LHCN-M2 (cell line): ENCODE data around the gene NUP93. TPM values are rescaled to one million over a fixed set of nuclear protein-coding genes. Genes with fewer than 3 reads are reported as not detected.
A peak's percentile ranks its signal among the peaks of the same experiment; 100 is the strongest.
"Not testable (repeated sequence)": the region's sequence is repeated elsewhere in the genome, so short reads cannot be mapped to it uniquely, and the experiment has no call there.

Experiments
- DNase-seq: peaks from one replicate; pipeline ENCODE4 v3.0.0-alpha.2; 2012; ENCODE audit warnings: low read depth
- total RNA-seq: library from RNA; depleted of rRNA; stranded (reverse); fragments of >200 nt; gene quantifications from 2 replicates; pipeline ENCODE4 v1.2.3, GENCODE V29; 2014

Gene NUP93
- total RNA-seq, 1 experiment from 2014 or later, result 81.9 TPM

DNA sequence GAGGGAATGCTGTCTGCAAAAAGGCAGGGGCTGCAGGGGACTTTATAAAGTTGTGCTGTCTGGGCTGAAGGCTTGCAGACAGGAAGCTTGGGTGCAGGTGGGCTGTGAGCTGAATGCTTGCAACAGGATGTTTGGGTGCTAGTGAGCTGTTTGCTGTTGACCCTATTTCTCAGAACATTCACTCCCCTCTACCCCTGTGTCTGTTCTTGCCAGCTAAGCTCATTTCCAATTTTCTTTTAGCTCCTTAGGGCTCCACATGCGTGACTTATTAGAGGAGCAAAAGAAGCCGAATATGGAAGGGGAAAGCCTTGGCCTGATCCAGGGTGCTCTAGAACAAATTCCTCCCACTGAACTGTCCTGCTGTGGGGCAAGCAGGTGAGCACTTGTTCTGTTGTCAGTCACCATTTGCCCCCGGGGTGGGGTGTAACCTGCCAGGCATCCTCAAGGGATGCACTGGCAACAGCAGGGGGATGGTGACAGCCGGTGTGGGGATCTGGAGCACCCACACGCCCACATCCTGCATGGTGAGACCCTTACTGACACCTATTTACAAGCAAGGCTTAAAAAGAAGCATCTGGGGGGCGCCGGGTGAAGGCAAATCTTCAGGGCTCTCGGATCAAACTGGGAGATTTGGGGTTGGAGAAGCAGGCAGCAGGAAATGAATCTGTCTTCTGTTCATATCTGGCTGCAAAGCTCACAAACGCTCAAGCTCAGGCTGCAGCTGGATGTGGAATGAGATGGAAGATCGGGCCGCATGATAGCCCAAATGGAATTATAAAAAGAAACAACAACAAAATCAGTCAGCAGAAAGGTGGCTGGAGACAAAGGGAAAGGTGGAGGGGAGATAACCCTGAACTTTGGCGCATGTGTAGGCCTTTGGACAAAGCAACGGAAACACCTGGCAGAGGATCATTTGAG is 21.1 kb upstream of the NUP93 start:
- DNase-seq, result no peak

DNA sequence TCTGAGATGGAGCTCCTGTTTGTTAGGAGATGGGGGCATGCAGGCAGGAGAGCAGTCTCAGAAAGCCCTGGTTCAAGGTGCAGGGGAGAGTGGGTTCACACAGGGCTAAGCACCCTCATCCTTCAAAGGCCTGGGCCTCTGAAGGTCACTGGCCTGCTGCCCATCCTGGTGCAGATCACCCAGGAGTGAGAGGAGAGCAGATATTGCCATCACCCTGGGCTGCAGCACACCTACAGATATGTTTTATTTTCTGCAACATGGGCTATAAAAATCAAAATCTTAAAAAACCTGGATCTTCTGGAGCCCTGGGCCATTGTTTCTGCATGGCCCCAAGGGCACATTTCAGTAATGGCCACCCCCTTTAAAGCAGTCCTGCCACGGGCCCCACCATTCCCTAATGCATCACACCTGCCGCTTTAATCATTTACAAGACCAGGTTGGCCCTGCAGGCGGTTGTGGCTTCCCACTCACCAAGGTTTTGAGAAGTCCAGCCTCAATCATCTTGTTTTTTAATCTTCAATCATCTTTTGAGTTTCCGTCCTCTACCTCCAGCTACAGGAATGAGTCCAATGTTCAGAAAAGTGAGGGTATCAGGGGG is 20.4 kb upstream of the NUP93 start:
- no peak for DNase-seq

DNA sequence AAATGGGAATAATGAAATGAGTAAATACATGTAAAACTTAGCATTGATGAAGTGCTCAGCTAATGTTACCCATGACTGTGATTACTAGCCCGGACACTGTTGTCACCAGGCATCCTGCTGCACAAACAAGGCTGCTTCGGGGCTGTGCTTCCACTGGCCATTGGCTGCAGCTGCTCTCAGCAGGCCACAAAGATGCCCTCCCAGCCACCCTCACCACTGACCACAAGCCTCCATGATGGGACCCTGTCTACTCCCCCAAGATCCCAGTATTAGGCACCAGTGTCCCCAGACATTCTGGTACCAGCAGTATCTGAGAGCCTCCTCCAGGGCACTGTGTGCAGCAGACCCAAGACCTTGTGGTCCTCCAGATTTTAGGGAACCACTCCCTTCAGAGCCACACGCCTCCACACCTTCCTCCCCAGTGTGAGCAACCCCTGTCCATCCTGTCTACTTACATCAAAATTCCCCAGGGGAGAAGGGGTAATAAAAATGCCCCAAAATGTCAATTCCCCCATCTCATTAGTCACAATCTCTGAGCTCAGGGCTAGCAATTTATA is 19.7 kb upstream of the NUP93 start:
- no peak for DNase-seq

DNA sequence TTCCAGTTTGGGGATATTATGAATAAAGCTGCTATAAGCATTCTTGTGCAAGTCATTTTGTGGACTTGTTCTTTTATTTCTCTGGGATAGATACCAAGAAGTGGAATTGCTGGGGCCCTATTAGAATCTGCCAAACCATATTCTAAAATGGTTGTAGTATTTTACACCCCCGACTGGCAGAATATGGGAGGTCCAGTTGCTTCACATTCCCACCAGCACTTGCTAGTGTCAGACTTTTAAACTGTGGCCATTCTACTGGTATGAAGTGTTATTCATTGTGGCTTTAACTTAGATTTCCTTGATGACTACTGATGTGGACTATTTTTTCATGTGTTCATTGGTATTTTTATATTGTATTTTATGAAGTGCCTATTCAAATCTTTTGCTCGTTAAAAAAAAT is 18.1 kb upstream of the NUP93 start:
- peak; percentile 8 for DNase-seq

DNA sequence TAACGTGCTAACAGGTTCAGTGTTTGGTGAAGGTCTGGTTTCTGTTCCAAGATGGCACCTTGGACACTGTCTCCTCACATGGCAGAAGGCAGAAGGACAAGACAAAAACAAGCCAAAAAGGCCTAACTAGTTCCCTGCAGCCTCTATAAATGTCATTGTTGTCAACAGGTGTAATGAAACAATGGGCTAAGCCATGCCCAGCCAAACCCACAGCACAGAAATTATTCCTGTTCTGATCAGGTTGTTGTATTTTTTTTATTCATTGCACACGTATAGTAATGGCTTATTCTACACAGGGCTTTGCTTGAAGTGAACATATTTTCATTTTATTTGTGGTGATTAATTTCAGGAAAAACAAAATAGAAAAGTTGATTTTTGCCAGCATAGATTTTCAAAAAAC is 16.1 kb upstream of the NUP93 start:
- no peak for DNase-seq

DNA sequence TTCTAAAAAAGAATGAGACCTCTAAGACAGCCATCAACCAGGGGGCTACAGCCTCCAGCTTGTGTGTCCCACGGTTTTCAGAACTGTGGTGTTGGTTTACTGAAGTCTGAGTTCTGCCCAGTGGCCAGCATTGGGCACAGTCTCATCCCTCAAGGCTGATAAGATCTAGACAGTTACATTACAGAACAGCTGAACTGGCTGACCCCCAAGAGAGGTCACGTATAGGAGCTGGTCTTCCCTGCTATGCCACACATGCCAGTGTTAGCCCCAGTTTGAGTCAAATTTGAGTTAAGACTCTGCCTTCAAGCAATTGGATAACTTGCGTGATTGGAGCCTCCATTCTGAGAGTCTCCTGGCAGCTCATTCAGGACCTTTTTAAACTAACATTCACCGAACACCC is 14.8 kb upstream of the NUP93 start:
- peak; percentile 48 for DNase-seq

DNA sequence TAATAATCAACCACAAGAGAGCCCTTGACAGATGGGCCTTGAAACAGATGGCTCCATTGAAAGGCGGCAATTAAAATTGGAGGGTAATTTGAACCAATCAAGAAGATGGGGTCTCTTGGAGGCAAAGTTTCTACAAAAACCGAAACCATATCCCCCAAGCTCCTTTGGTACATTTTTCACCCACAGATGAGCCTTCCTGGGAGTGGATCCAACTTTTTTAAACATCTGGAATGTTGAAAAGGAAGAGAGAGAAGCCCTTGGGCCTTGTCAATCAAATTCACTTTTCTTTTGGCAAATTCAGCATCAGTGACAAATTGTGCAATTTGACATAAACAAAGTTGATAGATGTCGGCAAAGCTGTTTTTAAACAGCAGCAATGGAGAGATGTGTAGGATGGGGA is 13.2 kb upstream of the NUP93 start:
- no peak for DNase-seq

DNA sequence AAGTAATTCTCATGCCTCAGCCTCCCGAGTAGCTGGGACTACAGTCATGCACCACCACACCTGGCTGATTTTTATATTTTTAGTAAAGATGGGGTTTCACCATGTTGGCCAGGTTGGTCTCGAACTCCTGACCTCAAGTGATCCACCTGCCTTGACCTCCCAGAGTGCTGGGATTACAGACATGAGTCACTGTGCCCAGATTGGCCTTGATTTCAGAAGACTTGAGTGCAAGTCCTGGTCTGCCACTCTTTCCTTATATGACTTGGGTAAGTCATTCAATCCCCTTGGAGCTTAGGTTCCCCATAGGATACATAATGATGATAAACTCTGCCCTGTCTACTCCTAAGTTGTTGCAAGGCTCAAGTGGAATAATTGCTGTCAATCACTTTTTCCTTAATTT is 12.4 kb upstream of the NUP93 start:
- DNase-seq, result not testable (repeated sequence)

DNA sequence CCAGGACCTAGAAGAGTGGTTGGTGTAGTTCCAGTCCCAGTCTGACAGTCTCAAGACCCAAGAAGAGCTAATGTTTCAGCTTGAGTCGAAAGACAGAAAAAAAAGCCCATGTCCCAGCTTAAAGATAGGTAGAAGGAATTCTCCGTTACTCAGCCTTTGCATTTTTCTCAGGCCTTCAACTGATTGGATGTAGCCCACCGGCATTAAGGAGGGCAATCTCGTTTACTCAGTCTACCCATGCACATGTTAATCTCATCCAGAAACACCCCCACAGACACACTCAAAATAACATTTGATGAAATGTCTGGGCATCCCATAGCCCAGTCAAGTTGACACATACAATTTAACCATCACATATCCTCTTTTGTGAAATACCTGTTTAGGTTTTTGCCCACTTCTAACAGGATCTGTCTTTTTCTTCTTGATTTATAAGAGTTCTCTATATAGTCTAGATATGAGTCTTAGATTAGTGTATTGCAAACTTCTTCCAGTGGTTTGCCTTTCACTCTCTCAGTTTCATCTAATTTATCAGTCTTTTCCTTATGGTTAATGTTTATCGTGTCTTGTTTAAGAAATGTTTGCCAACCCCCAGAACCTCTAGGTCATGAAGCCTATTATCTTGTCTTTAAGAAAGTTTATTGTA is 7.6 kb upstream of the NUP93 start:
- no peak for DNase-seq

DNA sequence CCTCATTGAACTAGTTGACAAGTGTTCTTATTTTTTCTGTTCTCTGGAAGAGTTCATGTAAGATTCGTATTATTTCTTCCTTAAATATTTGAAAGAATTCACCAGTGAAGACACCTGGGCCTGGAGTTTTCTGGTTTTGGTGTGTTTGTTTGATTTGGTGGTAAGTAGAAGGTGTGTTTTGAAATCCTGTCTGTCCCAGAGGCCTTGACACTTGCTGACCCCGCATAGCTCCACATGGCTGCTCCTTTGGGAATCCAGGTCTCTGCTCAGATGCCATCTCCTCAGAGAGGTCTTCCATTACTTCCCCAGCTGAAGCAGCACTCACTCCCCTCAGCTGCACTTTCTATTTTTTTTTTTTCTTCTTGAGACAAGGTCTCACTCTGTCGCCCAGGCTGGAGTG is 5.7 kb upstream of the NUP93 start:
- no peak for DNase-seq

DNA sequence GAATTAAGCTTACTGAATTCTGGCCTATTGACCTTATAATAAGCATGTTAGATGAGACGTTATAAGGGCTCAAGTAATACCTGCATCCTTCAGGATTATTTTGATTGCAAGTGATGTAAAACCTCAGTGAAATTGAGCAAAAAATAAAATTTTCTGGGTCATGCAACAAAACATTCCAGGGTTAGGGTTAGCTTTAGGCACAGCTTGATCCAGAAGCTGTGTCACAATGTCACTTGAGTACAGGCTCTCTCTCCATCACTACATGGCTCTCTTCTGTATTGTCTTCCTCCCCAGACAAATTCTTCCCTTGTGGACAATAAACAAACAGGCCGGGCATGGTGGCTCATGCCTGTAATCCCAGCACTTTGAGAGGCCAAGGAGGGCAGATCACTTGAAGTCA is 3.6 kb upstream of the NUP93 start:
- DNase-seq, result no peak

DNA sequence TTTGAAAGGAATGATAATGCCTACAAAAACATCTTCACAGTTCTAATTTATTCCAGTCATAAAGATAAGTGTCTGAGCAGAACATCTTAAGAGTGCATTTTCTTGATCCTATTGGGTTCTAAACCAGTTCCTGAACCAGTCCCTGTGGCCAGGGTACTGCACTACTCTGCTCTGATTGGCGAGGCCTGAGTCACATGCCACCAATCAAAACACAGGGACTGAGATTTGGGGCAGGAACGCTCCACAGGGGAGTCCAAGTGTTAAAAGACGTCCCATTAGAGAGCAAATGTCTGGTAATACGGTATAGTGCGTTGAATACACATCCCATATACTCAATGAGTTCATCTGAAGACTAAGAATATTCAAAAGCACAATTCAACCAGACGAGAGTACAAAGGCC is 3.0 kb upstream of the NUP93 start:
- DNase-seq, result no peak

DNA sequence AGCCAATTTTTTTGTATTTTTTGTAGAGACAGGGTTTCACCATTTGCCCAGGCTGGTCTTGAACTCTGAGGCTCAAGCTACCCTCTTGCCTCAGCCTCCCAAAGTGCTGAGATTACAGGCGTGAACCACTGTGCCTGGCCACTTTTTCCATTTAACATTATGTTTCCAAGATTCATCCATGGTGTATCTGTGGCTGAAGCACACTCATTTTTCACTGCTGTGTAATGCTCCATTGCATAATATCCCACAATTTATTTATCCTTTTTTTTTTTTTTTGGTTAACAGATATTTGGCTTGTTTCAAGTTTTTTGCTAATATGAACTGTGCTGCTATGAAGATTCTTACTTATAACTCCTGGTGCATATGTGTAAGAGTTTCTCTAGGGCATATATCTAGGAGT is 1.9 kb upstream of the NUP93 start:
- DNase-seq, result no peak

DNA sequence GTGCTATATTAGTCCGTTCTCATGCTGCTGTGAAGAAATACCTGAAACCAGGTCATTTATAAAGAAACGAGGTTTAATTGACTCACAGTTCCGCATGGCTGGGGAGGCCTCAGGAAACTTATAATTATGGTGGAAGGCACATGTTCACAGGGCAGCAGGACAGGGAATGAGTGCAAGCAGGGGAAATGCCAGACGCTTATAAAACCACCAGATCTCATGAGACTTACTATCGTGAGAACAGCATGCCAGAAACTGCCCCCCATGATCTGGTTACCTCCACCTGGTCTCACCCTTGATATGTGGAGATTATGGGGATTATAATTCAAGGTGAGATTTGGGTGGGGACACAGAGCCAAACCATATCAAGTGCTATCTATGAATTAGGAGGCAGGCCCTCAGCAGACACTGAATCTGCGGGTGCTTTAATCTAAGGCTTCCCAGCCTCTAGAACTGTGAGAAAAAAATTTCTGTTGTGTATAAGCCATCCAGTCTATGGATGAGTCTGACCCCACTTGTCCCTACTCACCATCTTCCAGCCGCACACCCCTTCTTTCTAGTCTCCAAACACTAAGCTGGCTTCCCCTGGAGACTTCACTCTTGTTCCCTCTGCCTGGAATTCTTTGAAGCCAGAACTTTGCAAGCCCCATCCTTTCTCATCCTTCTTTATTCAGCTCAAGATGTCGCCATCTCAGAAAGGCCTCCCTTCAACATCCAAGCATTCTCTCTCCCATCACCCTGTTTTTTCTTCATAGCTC is 772 bp upstream of the NUP93 start:
- DNase-seq, result no peak

DNA sequence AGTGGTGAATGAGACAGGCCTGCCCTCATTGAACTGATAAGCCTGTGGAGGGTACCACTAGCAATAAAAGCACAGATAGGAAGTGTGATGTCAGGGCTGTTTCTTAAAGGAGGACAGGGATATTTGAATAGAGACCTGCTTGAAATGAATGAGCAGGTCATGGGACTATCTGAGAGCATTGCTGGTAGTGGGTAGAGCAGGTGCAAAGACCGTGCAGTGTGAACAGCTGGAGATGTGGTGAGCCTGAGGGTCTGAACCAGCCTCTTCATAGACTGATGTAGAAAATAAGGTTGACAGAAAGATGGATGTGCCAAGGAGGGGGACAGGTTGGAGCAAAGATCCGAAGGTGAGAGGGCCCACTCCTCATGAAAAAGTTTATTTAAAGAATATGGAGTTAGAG is 2.4 kb downstream of the NUP93 start:
- no peak for DNase-seq

DNA sequence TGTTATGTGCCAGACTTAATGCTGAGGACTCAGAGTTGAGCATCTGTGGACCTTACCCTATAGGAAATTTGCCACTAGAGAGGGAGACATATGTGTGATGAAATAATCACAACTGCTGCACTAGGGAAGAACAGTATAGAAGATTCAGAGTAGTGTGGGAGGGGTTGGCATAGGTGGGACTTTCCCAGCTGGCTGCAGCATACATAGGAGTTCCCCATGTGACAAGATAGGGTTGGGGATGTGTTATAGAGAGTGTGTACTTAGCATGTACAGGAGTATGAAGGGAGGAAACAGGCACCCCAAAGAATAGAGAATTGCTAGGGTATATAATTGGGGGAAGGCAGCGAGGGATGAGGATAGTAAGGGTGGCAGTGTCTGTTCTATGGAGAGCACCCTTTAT is 2.9 kb downstream of the NUP93 start:
- DNase-seq, result no peak

DNA sequence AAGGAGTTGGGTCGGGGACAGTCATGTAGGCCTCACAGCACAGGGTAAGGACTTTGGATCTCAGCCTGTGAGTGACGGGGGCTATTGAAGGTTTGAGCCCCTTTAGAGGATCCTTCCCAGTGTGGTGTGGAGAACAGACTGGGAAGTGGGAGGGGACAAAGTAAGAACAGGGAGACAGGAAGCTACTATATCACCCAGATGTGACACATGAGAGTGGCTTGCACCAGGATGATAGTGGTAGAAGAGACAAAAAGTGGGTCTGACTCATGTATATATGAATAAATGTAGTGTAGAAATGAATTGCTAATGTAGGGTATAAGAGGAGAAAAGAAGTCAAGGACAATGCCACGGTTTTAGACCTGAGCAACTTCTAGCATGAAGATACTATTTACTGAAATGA is 4.5 kb downstream of the NUP93 start:
- no peak for DNase-seq

DNA sequence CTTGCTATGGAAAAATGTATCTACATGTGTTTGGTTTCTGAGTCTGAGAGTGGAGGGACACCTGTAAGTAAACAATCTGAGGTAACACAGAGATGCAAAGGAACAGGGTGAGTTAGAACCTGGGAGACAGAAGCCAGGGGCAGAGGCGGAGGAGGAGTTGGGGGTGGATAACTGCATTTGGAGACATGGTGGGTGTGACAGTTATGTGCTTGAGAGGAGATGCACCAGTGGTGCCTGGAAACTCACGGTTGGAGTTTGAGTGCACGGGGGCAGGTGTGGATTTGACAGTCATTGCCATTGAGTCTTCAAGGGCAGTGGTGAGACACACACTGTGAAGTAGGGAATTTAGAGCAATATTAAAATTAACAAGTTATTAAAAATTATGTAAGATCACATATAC is 6.5 kb downstream of the NUP93 start:
- DNase-seq, result no peak

DNA sequence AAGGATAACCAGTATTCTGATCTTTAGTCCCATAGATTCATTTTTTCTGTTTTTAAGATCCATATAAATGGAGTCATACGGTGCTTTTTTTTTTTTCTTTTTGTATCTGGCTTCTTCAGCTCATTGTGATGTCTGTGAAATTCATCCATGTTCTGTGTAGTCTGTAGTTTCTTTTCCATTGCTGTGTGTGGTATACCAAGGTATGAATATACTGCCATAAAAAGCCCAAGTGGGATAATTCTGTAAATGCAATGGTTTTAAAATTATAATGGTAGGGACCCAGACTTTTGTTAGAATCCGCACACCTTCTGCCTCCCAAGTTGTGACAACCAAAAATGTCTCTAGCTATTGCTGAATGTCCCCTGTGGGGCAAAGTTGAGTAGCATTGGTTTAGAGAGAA is 7.6 kb downstream of the NUP93 start:
- no peak for DNase-seq

DNA sequence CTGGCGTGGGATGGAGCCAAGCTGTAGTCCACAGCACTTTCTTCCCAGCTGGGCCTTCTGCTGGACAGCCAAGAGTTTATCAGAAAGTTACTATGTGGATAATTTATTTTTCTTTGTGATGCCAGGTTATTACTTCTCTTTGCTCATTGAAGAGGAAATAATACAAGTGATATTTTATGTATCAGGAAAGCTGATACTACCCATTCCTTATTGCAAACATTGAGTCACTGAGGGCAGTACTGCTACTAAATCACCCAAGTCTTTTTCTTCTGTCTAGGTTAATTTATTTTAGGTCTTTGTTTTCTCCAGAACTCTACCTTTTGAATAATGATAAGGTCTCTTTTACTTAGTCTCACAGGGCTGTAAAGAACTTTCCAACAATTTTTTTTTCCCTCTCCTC is 8.3 kb downstream of the NUP93 start:
- DNase-seq, result no peak

DNA sequence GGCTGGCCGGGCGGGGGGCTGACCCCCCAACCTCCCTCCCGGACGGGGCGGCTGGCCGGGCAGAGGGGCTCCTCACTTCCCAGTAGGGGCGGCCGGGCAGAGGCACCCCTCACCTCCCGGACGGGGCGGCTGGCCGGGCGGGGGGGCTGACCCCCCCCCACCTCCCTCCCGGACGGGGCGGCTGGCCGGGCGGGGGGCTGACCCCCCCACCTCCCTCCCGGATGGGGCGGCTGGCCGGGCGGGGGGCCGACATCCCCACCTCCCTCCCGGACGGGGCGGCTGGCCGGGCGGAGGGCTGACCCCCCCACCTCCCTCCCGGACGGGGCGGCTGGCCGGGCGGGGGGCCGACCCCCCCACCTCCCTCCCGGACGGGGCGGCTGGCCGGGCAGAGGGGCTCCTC is 9.4 kb downstream of the NUP93 start:
- DNase-seq, result not testable (repeated sequence)

DNA sequence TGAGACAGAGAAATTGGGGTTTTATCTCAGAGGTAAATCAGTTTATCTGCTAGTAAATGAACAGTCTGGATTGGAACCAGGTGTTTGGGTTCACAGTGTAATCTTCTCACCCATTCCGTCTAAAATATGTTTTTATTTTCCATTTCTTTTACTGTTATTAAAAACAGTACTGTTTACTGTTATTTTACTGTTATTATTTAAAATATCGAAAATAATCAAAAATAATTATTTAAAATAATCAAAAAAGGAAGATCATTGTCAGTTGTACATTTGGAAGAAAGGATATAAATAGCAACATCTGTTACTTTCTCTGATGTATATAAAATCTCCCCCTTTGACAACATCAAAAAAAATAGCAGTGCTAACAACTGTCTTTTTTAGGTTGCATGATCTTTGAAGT is 11.5 kb downstream of the NUP93 start:
- no peak for DNase-seq
